MM.1S (cell line): ENCODE data around the gene HNRNPR.
"Not testable (repeated sequence)": the region's sequence is repeated elsewhere in the genome, so short reads cannot be mapped to it uniquely, and the experiment has no call there.

Experiments
- CTCF ChIP-seq: fragments of 300-600 bp; sonication (generic); IDR thresholded peaks from 2 replicates; pipeline ENCODE4 v1.5.1; 2016; ENCODE audit warnings: antibody characterized with exemption, low read length, mixed read lengths
- EZH2phosphoT487 ChIP-seq: fragments of 300-600 bp; sonication (generic); IDR thresholded peaks from 2 replicates; pipeline ENCODE4 v1.6.1; 2018; ENCODE audit warnings: antibody characterized with exemption, low read length

GRCh38 chr1:23258082-23258481 is 86.0 kb downstream of the HNRNPR start:
- not testable (repeated sequence) for TF ChIP-seq EZH2phosphoT487, CTCF
